GM19452 (cell line): Measurements from ENCODE around the gene TNKS2.

ENCODE experiments used
- ATAC-seq: cut with Tn5 transposase; IDR thresholded peaks from one replicate; pipeline ENCODE4 v1.9.1; 2021; ENCODE audit not compliant: unreplicated experiment

Gene TNKS2

GRCh38 chr10:91908337-91909116 lies 110.3 kb downstream of the TNKS2 start:
- peak; percentile 88 for ATAC-seq

GRCh38 chr10:91909117-91909677 lies 111.0 kb downstream of the TNKS2 start, which contains the start of gene FGFBP3:
FGFBP3 (minus strand) TSS chr10:91909486; CDS start chr10:91908969, 517 bp downstream.
- ATAC-seq, result no peak

GRCh38 chr10:91910467-91910866 lies 112.2 kb downstream of the TNKS2 start:
- ATAC-seq, result no peak
